Mucosa of descending colon (tissue), 3 donors: ENCODE data around the gene TEX29. TPM values are rescaled to one million over a fixed set of nuclear protein-coding genes. Genes with fewer than 3 reads are reported as not detected.

Experiments used
- ATAC-seq: fragments of 200-7000 bp; cut with Tn5 transposase; one replicate; pipeline ENCODE4 v1.9.1; 2020; ENCODE audit warnings: mild to moderate bottlenecking, moderate library complexity
- DNase-seq, 3 donors: peaks; one replicate each; pipeline ENCODE4 v3.0.0-alpha.2; 2020
- H3K36me3 ChIP-seq: fragments of 200-600 bp; one replicate; pipeline ENCODE4 v1.8.0; 2021; ENCODE audit warnings: low read depth, mild to moderate bottlenecking
- H3K4me1 ChIP-seq: fragments of 200-600 bp; one replicate; pipeline ENCODE4 v1.8.0; 2021; ENCODE audit warnings: low read depth, mild to moderate bottlenecking
- H3K4me3 ChIP-seq: fragments of 200-600 bp; one replicate; pipeline ENCODE4 v1.8.0; 2021; ENCODE audit warnings: mild to moderate bottlenecking
- H3K9me3 ChIP-seq: fragments of 200-600 bp; one replicate; pipeline ENCODE4 v1.8.0; 2021; ENCODE audit warnings: mild to moderate bottlenecking
- intact Hi-C, 2 donors: fragments of 100-400 bp; cut with DNase I in 1 of 2; cut with micrococcal nuclease in 1 of 2; formaldehyde crosslinking; loops; one replicate each; pipeline versions ENCODE4 v1.11.0 to v1.11.1; 2022; cut with DNase I, micrococcal nuclease
- total RNA-seq, 3 donors: library from RNA; stranded (reverse); fragmentation: NEBNext Ultra II Directional in 2 of 3; extraction: Animal tissue kit (Norgen Biotek cat#: 25700) in 2 of 3; gene quantifications; one replicate each; pipeline versions ENCODE4 v1.2.1 to v1.2.4, GENCODE V29; 2021 to 2023
- TF ChIP-seq, protein P1 (sequence below): fragments of 200-600 bp; IDR thresholded peaks from one replicate; pipeline ENCODE4 v1.8.0; 2022; ENCODE audit warnings: antibody characterized with exemption, mild to moderate bottlenecking
- donor health status: DM: no; HTN: no; CAD: no; lungs with moderate emphysema.
- donor health status: DM: no; HTN: no; CAD: no.
- donor health status: DM: no; HTN: yes; CAD: no.

TEX29 gene
- total RNA-seq, 3 donors from 2014 or later, result 0.55 to 0.63 TPM; not detected in 1

- Histone ChIP-seq H3K4me1 (no peaks in the 10 kb centered on the region), H3K36me3 (no peaks in the 10 kb centered on the region), H3K9me3 (no peaks in the 10 kb centered on the region), H3K4me3 (no peak overlapping the region)
- DNase-seq (no peak), ATAC-seq (no peak)
- intact Hi-C loops, result no loop called here
- TF ChIP-seq, protein P1, sequence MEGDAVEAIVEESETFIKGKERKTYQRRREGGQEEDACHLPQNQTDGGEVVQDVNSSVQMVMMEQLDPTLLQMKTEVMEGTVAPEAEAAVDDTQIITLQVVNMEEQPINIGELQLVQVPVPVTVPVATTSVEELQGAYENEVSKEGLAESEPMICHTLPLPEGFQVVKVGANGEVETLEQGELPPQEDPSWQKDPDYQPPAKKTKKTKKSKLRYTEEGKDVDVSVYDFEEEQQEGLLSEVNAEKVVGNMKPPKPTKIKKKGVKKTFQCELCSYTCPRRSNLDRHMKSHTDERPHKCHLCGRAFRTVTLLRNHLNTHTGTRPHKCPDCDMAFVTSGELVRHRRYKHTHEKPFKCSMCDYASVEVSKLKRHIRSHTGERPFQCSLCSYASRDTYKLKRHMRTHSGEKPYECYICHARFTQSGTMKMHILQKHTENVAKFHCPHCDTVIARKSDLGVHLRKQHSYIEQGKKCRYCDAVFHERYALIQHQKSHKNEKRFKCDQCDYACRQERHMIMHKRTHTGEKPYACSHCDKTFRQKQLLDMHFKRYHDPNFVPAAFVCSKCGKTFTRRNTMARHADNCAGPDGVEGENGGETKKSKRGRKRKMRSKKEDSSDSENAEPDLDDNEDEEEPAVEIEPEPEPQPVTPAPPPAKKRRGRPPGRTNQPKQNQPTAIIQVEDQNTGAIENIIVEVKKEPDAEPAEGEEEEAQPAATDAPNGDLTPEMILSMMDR, result no peak
Observed at GRCh38 chr13:111363121-111363520, 42.7 kb downstream of the TEX29 start.

DNA sequence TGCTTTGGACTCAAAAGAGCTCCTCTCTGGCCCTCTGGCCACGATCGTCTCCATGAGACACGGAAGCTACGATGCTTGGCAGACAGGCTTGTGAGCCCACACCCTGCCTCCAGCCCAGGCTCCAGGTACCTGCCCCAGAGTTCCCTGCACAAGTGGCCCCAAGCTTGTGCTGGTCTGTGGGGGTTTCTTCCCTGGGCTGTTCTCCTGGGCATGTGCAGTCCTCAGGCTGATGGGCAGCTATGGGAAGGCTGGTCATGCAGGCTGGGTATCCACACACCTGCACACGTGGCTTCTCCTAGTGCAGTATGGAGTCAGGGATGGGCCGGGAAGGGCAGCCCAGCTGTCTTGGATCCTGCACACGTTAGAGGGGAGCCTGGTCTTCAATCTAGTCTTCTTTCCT lies 43.1 kb downstream of the TEX29 start:
- H3K36me3 ChIP-seq, result no peaks in the 10 kb centered on the region
- H3K9me3 ChIP-seq, result no peaks in the 10 kb centered on the region
- intact Hi-C loops, result no loop called here
- TF ChIP-seq, protein P1, result no peak
- ATAC-seq, result no peak
- no peaks in the 10 kb centered on the region for H3K4me1 ChIP-seq
- no peak overlapping the region for H3K4me3 ChIP-seq
- DNase-seq, result no peak

- H3K4me1 ChIP-seq, result no peaks in the 10 kb centered on the region
- intact Hi-C loops, result no loop called here
- no peaks in the 10 kb centered on the region for H3K36me3 ChIP-seq
- no peak overlapping the region for H3K4me3 ChIP-seq
- no peaks in the 10 kb centered on the region for H3K9me3 ChIP-seq
- DNase-seq (no peak), ATAC-seq (no peak)
- TF ChIP-seq, protein P1, result no peak
Observed at GRCh38 chr13:111365149-111366005, 44.9 kb downstream of the TEX29 start.

- Histone ChIP-seq H3K4me1 (no peaks in the 10 kb centered on the region), H3K9me3 (no peaks in the 10 kb centered on the region), H3K36me3 (no peaks in the 10 kb centered on the region), H3K4me3 (no peak overlapping the region)
- intact Hi-C loops, result no loop called here
- DNase-seq, result no peak
- ATAC-seq, result no peak
- TF ChIP-seq, protein P1, result no peak
Observed at GRCh38 chr13:111367340-111367739, 46.9 kb downstream of the TEX29 start.

DNA sequence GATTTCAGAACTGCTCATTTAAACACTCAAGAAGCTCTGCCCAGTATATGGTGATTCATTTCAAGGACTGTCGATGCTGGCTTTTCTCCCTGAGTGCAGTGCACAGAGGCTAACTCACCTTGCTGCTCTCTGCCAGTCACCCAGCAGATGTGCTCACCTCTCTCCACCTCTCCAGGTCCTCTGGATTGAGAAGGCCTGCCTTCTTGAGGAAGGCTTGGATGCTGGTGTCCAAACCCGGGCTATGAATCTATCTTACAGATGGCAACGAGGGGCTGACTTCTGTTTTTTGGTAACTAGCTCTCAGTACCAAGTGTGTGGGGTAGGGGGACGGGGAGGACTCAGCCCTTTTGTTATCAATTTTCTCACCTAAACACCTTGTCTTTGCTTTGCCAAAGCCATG lies 47.6 kb downstream of the TEX29 start:
- Histone ChIP-seq H3K4me1 (no peaks in the 10 kb centered on the region), H3K9me3 (no peaks in the 10 kb centered on the region), H3K4me3 (no peak overlapping the region), H3K36me3 (no peaks in the 10 kb centered on the region)
- TF ChIP-seq, protein P1, result no peak
- DNase-seq (no peak), ATAC-seq (no peak)
- intact Hi-C loops, result no loop called here
